IMR-90 (cell line): ENCODE data around the gene TNRC6B.
"Not testable (repeated sequence)": the region's sequence is repeated elsewhere in the genome, so short reads cannot be mapped to it uniquely, and the experiment has no call there.

ENCODE experiments used
- BHLHE40 ChIP-seq: fragments of 150-350 bp; IDR thresholded peaks from 2 replicates; pipeline ENCODE4 v1.6.1; 2016; ENCODE audit warnings: mild to moderate bottlenecking, low read depth, low read length
- CEBPB ChIP-seq: IDR thresholded peaks from 2 replicates; pipeline ENCODE4 v1.6.1; 2012; ENCODE audit warnings: low read depth, low read length, improper control_type of control experiment
- CHD1 ChIP-seq: IDR thresholded peaks from 2 replicates; pipeline ENCODE4 v1.6.1; 2012; ENCODE audit warnings: low read depth, low read length, improper control_type of control experiment
- FOS ChIP-seq: fragments of 150-350 bp; IDR thresholded peaks from 2 replicates; pipeline ENCODE4 v1.6.1; 2016; ENCODE audit warnings: low read depth, low read length
- MAFK ChIP-seq: IDR thresholded peaks from 2 replicates; pipeline ENCODE4 v1.6.1; 2012; ENCODE audit warnings: low read depth, low read length, improper control_type of control experiment
- MXI1 ChIP-seq: IDR thresholded peaks from 2 replicates; pipeline ENCODE4 v1.6.1; 2012; ENCODE audit warnings: low read depth, mild to moderate bottlenecking, low read length, moderate library complexity, borderline replicate concordance
- POLR2A ChIP-seq: IDR thresholded peaks from 2 replicates; pipeline ENCODE4 v1.6.1; 2012; ENCODE audit warnings: mild to moderate bottlenecking, low read depth, low read length
- RAD21 ChIP-seq: IDR thresholded peaks from 2 replicates; pipeline ENCODE4 v1.6.1; 2012; ENCODE audit warnings: low read length, improper control_type of control experiment
- RCOR1 ChIP-seq: IDR thresholded peaks from 2 replicates; pipeline ENCODE4 v1.6.1; 2012; ENCODE audit warnings: mild to moderate bottlenecking, low read length, improper control_type of control experiment; ENCODE audit not compliant: insufficient replicate concordance
- RFX5 ChIP-seq: IDR thresholded peaks from 2 replicates; pipeline ENCODE4 v1.8.0; 2012; ENCODE audit warnings: low read depth, mild to moderate bottlenecking, low read length, moderate library complexity
- SMC3 ChIP-seq: fragments of 150-350 bp; IDR thresholded peaks from 2 replicates; pipeline ENCODE4 v1.6.1; 2016; ENCODE audit warnings: low read depth, mild to moderate bottlenecking, antibody characterized with exemption, low read length, moderate library complexity
- TF ChIP-seq, protein P1 (sequence below): conservative IDR thresholded peaks from 2 replicates; pipeline ENCODE4 v1.5.1; 2012; ENCODE audit warnings: mild to moderate bottlenecking, low read depth, low read length, improper control_type of control experiment
- TF ChIP-seq, protein P2 (sequence below): fragments of 150-350 bp; IDR thresholded peaks from 2 replicates; pipeline ENCODE4 v1.6.1; 2017; ENCODE audit warnings: mild to moderate bottlenecking, antibody characterized with exemption, low read length, low read depth
- TF ChIP-seq, protein P3 (sequence below): fragments of 150-350 bp; IDR thresholded peaks from 2 replicates; pipeline ENCODE4 v1.6.1; 2016; ENCODE audit warnings: low read depth, mild to moderate bottlenecking, low read length, moderate library complexity, borderline replicate concordance

DNA sequence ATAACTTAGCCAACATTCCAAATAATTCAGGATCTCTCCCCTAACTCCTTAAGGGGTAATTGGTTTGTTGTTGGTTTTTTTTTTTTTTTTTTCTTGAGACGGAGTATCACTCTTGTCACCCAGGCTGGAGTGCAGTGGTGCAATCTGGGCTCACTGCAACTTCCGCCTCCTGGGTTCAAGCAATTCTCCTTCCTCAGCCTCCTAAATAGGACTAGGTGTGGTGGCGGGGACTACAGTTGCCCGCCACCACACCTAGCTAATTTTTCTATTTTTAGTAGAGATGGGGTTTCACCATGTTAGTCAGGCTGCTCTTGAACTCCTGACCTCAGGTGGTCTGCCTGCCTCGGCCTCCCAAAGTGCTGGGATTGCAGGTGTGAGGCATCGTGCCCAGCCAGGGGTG is 21.0 kb upstream of the TNRC6B start:
- not testable (repeated sequence) for TF ChIP-seq RFX5, BHLHE40, POLR2A, MXI1, RAD21, SMC3, CHD1, RCOR1, MAFK, CEBPB, FOS
- TF ChIP-seq, protein P1, sequence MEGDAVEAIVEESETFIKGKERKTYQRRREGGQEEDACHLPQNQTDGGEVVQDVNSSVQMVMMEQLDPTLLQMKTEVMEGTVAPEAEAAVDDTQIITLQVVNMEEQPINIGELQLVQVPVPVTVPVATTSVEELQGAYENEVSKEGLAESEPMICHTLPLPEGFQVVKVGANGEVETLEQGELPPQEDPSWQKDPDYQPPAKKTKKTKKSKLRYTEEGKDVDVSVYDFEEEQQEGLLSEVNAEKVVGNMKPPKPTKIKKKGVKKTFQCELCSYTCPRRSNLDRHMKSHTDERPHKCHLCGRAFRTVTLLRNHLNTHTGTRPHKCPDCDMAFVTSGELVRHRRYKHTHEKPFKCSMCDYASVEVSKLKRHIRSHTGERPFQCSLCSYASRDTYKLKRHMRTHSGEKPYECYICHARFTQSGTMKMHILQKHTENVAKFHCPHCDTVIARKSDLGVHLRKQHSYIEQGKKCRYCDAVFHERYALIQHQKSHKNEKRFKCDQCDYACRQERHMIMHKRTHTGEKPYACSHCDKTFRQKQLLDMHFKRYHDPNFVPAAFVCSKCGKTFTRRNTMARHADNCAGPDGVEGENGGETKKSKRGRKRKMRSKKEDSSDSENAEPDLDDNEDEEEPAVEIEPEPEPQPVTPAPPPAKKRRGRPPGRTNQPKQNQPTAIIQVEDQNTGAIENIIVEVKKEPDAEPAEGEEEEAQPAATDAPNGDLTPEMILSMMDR, result not testable (repeated sequence)
- TF ChIP-seq, protein P2, sequence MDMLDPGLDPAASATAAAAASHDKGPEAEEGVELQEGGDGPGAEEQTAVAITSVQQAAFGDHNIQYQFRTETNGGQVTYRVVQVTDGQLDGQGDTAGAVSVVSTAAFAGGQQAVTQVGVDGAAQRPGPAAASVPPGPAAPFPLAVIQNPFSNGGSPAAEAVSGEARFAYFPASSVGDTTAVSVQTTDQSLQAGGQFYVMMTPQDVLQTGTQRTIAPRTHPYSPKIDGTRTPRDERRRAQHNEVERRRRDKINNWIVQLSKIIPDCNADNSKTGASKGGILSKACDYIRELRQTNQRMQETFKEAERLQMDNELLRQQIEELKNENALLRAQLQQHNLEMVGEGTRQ, result not testable (repeated sequence)
- TF ChIP-seq, protein P3, sequence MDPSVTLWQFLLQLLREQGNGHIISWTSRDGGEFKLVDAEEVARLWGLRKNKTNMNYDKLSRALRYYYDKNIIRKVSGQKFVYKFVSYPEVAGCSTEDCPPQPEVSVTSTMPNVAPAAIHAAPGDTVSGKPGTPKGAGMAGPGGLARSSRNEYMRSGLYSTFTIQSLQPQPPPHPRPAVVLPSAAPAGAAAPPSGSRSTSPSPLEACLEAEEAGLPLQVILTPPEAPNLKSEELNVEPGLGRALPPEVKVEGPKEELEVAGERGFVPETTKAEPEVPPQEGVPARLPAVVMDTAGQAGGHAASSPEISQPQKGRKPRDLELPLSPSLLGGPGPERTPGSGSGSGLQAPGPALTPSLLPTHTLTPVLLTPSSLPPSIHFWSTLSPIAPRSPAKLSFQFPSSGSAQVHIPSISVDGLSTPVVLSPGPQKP, result not testable (repeated sequence)
